NCI-H446 treated with DMSO at 0.1 percent for 48 hours (cell line): ENCODE measurements around the gene ITGB6.
"Not testable (repeated sequence)": the region's sequence is repeated elsewhere in the genome, so short reads cannot be mapped to it uniquely, and the experiment has no call there.

Source experiments
- DNase-seq: peaks from one replicate; lab custom pipeline; 2025; lab: John Stamatoyannopoulos, UW

The ITGB6 gene

DNA sequence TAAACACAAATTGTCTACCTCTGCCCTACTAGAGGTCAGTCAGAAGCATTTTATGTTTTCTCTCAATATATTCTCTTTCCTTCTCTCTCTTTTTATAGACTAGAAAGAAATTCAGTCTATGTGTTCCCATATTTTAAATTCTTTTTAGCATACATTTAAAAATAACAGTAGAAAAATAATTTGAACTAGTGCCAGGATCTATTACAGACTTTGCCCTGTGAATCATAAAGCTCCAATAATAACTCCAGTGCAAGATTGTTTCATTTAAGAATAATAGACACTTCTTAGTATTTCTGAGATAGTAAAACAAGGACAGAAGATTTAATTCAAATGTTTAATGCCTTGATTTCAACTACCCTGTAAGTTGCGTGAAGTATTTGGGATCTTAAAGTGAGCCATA is 60.1 kb downstream of the ITGB6 start:
- DNase-seq = no peak

DNA sequence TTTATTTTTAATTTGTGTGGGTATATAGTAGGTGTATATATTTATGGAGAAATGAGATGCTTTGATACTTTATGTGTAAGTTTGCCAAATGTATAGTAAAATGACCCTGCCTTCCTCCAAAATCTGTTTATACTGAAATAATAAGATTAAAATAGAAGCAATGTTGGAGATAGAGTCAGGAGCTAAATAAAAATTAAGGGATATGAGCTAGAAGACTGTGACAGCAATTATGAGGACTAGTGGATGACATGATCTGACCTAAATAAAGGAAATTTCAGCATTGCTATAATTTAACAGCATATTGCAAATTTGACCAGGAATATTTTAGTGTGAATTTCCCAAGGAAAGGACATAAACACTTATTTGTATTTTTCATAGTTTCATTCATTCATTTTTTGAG is 60.7 kb downstream of the ITGB6 start:
- no peak for DNase-seq

GRCh38 chr2:160138406-160138805 is 61.7 kb downstream of the ITGB6 start:
- no peak for DNase-seq

DNA sequence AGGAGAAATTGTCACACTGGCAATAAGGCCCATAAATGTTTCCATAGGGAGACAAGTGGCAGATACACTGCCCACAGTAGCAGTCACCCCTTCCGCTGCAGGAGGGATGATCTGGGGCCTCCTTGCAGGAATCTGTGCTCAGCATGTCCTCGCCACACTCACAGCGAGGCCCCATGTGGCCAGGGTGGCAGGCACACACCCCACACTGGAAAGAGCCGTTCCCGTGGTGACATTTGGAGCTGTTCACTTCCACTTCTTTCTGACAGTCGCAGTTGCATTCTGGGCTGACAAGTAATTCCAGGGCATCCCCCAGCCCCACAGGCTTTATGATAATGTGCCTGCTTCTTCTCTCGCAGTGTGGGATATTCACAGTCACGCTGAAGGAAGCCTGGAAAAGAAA is 62.6 kb downstream of the ITGB6 start:
- DNase-seq = no peak

- no peak for DNase-seq
These were observed 67.3 kb downstream of the ITGB6 start for GRCh38 chr2:160132761-160133160.

DNA sequence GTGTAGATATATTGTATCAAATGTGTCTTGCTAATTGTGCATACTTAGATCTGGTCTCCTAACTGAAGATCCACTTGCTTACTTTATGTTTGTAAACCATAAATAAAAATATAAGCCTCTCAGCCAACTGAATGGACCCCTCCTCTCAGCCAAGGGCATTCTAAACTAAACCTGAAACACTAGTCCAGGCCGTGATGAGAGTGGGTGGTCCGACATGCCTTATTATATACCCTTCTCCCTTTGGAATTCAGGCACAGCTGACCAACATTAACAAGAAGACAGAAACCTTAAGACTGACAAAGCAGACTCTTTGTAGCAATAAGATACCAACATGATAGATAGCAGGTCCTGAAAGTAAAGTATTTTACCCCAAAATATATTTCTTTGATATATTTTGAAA is 73.3 kb downstream of the ITGB6 start:
- DNase-seq = no peak

DNA sequence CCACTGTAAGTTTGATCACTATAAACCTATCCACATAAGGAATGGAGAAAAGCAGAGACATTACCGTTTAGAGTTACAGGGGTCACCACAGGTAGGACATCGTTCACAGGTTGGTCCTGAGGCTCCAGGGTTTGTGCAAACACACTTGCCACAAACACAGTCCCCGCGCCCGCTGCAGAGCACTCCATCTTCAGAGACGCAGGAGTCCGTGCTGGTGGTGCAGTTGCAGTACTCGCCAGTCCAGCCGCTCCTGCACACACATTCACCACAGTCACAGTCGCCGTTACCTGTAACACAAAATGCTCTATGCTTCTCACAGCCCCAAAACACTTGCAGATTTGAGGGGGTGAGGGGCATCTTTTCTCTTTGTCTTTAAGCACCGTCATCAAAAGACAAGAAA is 73.8 kb downstream of the ITGB6 start:
- DNase-seq = no peak

GRCh38 chr2:160125828-160126227 is 74.2 kb downstream of the ITGB6 start:
- DNase-seq = no peak

- DNase-seq = no peak
These were observed 74.7 kb downstream of the ITGB6 start for GRCh38 chr2:160125366-160125765.

GRCh38 chr2:160124571-160124970 is 75.5 kb downstream of the ITGB6 start:
- DNase-seq = no peak

DNA sequence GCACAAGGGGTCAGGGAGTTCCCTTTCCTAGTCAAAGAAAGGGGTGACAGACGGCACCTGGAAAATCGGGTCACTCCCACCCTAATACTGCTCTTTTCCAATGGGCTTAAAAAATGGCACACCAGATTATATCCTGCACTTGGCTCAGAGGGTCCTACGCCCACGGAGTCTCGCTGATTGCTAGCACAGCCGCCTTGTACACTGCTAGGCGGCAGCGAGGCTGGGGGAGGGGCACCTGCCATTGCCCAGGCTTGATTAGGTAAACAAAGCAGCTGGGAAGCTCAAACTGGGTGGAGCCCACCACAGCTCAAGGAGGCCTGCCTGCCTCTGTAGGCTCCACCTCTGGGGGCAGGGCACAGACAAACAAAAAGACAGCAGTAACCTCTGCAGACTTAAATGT is 85.4 kb downstream of the ITGB6 start:
- DNase-seq = not testable (repeated sequence)

- DNase-seq = no peak
These were observed 86.1 kb downstream of the ITGB6 start for GRCh38 chr2:160114020-160114419.

- DNase-seq = no peak
These were observed 87.9 kb downstream of the ITGB6 start for GRCh38 chr2:160111951-160112798.

GRCh38 chr2:160110674-160111239 is 89.3 kb downstream of the ITGB6 start:
- DNase-seq = no peak

DNA sequence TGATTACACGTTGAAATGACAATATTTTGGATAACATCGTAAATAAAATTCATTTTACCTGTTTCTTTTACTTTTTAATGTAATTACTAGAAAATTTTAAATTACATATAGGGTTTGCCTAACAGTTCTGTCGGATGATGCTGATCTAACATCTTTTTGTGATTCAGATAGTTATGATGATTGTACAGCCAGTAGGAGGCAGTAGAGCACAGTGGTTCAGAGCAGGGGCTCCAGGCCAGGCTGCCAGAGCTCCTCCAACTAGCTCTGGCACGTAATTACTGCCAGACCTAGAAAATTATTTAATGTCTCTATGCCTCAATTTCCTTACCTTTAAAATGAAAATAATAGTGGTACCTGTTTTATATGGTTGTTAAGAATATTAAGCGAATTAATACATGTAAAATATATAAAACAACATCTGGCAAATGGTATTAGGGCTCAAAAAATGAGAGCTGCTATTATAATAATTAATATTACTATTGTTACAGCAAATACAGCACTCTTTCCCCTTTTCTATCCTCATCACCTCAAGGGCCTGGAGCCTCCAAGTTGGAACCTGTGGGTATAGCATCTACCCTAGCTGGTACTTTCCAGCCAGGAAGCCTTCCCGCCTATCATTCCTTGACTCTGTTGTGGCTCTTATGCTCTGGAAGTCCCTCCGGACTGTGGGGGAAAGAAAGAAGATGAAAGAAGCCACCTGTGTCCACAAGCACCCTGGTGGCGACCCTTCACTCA is 90.0 kb downstream of the ITGB6 start:
- DNase-seq = peak; percentile 45

DNA sequence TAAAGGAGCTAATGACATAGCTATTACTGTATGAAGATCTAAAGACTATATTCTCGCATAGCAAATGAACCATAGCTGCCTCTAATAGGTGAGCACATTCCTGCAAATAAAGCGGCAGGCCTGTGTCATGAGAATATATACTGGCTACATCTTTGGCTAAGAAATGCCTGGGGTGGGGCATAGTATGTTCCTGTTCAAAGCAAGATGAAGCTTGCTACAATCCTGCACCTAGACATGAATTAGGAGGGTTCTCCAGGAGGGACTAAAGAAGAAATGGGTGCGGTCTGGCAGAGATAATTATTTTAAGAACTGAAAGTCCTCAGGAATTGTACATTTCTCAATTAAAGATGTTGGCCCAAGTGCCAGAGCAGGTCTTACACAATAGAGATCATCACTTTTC is 90.8 kb downstream of the ITGB6 start:
- no peak for DNase-seq

DNA sequence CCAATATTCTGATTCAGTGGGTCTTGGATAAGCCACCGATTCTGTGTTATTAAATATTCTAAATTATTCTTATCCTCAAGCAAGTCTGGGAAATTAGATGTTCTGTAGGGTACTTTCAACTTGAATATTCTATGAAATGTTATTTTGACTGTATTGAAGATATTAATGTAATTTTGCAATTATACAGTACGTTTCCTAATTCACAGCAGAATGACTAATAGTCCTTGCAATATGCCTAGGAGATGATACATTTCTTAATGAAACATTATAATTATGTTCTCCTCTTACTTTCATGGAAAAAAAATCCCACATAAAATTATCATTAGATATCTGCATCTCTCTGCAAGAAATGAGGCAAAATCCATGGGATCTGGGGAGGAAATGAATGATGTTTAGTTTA is 91.4 kb downstream of the ITGB6 start:
- DNase-seq = no peak

DNA sequence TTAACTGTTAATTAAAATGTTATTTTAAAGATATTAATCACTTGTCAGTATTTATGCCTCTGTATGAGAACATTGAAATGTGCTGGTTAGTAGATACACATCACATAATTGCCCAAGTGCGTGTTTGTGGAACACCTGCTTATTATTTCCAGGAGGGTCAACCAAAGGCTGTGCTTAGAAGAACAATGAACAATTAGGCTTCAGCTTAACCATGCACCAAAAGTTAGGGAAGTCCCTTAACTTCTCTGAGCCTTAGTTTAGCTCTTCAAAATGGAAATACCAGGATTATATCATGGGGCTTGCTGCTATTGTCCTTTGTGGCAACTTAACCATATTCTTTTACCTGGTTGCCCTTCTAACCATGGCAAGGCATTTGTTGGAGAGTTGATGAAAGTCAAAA is 94.7 kb downstream of the ITGB6 start:
- DNase-seq = no peak

- no peak for DNase-seq
These were observed 96.0 kb downstream of the ITGB6 start for GRCh38 chr2:160104115-160104514.

DNA sequence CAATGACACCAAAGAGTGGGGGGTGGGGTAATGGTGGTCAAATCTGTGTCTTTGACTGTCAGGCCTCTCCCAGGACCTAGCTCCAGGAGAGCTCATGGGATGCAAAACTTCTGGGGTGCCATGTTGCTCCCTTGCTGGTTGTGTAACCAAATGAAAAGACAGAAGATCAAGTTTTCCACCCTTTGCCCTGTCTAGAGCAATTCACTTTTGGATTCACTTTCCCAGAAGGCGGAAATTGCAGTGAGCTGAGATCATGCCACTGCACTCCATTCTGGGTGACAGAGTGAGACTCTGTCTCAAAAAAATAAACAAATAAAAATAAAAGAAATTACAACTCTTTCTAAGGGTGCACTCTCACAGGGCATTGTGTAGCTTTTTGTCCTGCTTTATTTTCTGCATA is 102.7 kb downstream of the ITGB6 start:
- no peak for DNase-seq

DNA sequence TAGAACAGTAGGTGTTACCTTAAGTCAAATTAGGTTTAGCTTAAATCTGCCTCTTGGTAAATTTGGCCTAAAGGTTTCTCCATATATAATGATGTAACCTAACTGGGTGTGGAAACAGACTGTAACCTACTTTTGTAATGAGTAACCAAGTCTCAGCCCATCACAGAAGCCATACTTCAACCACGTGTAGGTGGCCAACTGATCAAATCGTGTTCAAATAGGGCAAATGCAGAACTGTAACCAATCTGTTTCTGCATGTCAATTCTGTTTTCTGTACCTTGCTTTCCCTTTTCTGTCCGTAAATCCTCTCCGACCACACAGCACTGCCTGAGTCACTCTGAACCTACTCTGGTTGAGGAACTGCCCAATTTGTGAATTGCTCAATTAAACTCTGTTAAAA is 103.7 kb downstream of the ITGB6 start:
- DNase-seq = no peak

DNA sequence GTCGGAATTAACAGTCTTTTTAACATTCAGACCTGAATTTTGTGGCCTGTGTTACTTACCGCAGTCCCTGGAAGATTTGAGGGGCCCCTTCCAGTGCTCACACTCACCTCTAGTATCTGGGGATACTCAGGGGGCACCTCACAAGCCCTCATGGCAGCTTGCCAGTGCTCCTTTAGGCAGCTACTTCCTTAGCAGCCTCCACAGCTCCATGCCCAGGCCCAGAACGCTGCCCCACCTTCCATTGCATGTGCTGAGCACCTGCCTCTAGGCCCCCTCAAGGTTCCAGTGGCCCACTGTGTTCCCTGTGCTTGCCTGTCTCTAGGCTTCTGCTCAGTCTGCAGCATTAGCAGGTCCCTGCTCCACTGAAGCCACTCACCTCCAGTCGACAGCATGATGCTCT is 107.6 kb downstream of the ITGB6 start:
- no peak for DNase-seq

GRCh38 chr2:160091381-160091780 is 108.7 kb downstream of the ITGB6 start:
- DNase-seq = no peak
